NT2/D1 (cell line): ENCODE results near the gene ENTREP3.

Experiments
- SUZ12 ChIP-seq: IDR thresholded peaks from 2 replicates; pipeline ENCODE4 v1.6.1; 2011; ENCODE audit not compliant: insufficient read length, insufficient read depth; ENCODE audit errors: extremely low read depth
- YY1 ChIP-seq: IDR thresholded peaks from 2 replicates; pipeline ENCODE4 v1.6.1; 2011; ENCODE audit not compliant: insufficient read length, insufficient read depth
- ZNF274 ChIP-seq: IDR thresholded peaks from 2 replicates; pipeline ENCODE4 v1.6.1; 2011; ENCODE audit warnings: mild to moderate bottlenecking, low read depth, low read length

- no peak for TF ChIP-seq SUZ12
- TF ChIP-seq ZNF274: no peak
- no peak for TF ChIP-seq YY1
Measured at GRCh38 chr1:155282488-155283091, 27.3 kb upstream of the ENTREP3 start.
